GM20000 (cell line): Measurements from ENCODE around the gene CDH12.

Experiments
- DNase-seq: peaks from one replicate; pipeline ENCODE4 v3.0.0; 2012; ENCODE audit warnings: low spot score
- TF ChIP-seq, protein P1 (sequence below): IDR thresholded peaks from 2 replicates; pipeline ENCODE4 v1.5.1; 2012; ENCODE audit warnings: mild to moderate bottlenecking, control low read depth; ENCODE audit errors: extremely low read depth, missing control alignments

Gene CDH12

DNA sequence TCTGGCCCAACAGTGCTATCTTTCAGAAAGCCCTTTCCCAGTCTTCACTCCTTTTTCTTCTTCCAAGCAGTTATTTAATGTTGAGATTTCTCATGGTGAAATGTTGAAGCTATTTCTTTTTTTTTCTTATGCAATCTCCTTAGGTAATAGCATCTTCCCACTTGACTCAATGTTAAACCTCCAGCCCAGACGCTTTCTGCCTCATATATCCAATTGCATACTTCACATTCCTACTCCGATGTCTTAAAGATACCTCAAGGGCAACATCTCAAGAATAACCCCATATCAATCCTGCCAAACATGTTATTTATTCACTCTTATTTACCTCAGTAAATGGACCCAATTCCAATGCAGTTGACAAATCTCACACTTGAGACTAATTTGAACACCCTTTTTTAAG, 187.3 kb downstream of the CDH12 start:
- TF ChIP-seq, protein P1, sequence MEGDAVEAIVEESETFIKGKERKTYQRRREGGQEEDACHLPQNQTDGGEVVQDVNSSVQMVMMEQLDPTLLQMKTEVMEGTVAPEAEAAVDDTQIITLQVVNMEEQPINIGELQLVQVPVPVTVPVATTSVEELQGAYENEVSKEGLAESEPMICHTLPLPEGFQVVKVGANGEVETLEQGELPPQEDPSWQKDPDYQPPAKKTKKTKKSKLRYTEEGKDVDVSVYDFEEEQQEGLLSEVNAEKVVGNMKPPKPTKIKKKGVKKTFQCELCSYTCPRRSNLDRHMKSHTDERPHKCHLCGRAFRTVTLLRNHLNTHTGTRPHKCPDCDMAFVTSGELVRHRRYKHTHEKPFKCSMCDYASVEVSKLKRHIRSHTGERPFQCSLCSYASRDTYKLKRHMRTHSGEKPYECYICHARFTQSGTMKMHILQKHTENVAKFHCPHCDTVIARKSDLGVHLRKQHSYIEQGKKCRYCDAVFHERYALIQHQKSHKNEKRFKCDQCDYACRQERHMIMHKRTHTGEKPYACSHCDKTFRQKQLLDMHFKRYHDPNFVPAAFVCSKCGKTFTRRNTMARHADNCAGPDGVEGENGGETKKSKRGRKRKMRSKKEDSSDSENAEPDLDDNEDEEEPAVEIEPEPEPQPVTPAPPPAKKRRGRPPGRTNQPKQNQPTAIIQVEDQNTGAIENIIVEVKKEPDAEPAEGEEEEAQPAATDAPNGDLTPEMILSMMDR, result no peak

DNA sequence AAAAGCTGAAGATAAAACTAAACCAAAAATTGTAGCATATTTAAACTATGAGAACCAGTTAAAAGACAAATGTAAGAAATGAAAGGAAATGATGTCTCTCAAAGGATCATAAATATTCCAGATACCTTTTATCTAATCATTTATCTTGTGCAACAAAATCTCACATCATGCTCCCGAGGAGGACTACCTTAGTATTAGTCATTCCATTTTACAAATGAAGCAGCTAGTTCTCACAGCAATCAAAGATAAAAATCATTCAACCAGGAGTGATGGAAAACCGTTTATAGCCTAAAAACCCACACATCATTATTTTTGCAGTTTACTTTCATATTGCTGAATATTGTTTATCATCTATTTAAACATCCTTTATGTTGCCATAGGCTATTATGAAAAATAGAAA, 190.0 kb downstream of the CDH12 start:
- no peak for DNase-seq
- TF ChIP-seq, protein P1, result no peak

More for the DNA sequence above, 187.3 kb downstream of the CDH12 start:
- DNase-seq, result no peak

GRCh38 chr5:22662391-22662790, 190.8 kb downstream of the CDH12 start:
- TF ChIP-seq, protein P1, result no peak
- DNase-seq, result no peak

GRCh38 chr5:22651355-22651754, 201.8 kb downstream of the CDH12 start:
- TF ChIP-seq, protein P1, result no peak
- no peak for DNase-seq

DNA sequence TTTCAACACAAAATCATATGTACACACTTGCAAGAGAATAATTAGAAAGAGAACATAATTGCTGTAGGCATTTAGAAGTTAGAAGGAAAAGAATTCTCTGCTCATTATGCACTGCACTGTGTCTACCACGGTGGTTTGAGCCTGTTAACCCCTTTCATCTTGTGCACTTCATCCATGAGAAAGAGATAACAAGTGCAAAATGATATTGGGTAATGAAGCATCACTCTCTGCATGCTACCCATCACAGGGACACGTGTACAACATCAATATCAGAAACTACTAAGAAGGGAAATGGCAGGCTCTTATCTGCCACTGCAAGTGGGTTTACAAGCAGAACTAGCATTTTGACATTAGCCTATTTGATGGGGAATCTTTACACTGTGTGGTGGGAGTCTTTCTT, 202.6 kb downstream of the CDH12 start:
- TF ChIP-seq, protein P1, result no peak

DNA sequence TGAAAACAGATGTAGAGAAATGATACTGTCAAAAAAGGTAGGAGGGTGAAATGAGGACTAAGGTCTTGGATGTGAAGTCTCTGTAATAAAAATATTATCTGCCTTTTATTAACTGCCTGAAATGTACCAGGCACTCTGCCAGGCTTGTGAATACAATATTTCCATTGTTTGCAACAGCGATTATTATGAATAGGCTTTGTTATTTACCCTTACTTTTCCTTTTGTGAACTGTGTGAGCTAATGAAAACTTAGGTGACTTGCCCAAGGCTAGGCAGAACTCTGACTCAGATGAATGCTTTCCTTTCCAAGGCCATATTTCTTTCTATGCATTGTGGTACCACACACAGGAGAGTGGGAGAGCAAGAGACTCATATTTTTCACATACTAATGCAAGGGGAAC, 204.1 kb downstream of the CDH12 start:
- no peak for DNase-seq

More for the DNA sequence above, 202.6 kb downstream of the CDH12 start:
- DNase-seq, result no peak

GRCh38 chr5:22644859-22645258, 208.3 kb downstream of the CDH12 start:
- TF ChIP-seq, protein P1, result no peak

More for the DNA sequence above, 204.1 kb downstream of the CDH12 start:
- TF ChIP-seq, protein P1, result no peak

More at GRCh38 chr5:22644859-22645258, 208.3 kb downstream of the CDH12 start:
- no peak for DNase-seq
